Measurements from ENCODE around the gene ELOVL3. TPM values are rescaled to one million over a fixed set of nuclear protein-coding genes. Genes with fewer than 3 reads are reported as not detected.

Gene ELOVL3
- polyA plus RNA-seq, 1 donor (not counting 4 experiments of a cell fraction or from before 2014, with no cell fraction given) = 0.26 TPM

DNA sequence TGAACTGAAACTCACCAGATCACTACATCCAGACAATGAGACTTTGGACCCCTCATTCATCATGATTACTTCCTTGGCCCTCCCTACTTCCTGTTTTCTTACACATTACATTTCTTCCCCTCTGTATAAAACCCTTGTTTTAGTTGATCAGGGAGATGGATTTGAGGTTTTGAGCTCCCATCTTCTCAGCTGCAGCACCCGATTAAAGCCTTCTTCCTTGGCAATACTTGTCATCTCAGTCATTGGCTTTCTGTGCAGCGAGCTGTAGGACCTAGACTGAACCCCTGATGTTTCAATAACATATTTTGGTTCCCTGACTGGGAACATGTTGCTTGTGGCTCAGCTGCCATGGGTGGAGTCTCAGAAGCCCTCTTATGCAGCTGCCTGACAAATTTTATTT, 40.8 kb upstream of the ELOVL3 start:
- FAIRE-seq = no peak
- H3K4me2 ChIP-seq (ENCODE audit: control insufficient read depth, extremely low read depth, insufficient read depth, low read depth, low read length) = no peak overlapping the region
- no peaks in the 10 kb centered on the region for H3K36me3 ChIP-seq (ENCODE audit: control insufficient read depth in 2 of 2, extremely low read depth in 1 of 2, insufficient read depth in 2 of 2, low read length in 2 of 2)
- TF ChIP-seq, protein P1, sequence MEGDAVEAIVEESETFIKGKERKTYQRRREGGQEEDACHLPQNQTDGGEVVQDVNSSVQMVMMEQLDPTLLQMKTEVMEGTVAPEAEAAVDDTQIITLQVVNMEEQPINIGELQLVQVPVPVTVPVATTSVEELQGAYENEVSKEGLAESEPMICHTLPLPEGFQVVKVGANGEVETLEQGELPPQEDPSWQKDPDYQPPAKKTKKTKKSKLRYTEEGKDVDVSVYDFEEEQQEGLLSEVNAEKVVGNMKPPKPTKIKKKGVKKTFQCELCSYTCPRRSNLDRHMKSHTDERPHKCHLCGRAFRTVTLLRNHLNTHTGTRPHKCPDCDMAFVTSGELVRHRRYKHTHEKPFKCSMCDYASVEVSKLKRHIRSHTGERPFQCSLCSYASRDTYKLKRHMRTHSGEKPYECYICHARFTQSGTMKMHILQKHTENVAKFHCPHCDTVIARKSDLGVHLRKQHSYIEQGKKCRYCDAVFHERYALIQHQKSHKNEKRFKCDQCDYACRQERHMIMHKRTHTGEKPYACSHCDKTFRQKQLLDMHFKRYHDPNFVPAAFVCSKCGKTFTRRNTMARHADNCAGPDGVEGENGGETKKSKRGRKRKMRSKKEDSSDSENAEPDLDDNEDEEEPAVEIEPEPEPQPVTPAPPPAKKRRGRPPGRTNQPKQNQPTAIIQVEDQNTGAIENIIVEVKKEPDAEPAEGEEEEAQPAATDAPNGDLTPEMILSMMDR (optimal IDR thresholded peaks at IDR 0.05 in 1 of 3, IDR thresholded peaks at IDR 0.05 in 1 of 3, conservative IDR thresholded peaks at IDR 0.05 in 1 of 3; ENCODE audit: extremely low read depth in 1 of 3, insufficient read depth in 2 of 3, low read length in 3 of 3) = no peak
- TF ChIP-seq EZH2 (IDR thresholded peaks at IDR 0.05; ENCODE audit: low read length) = no peak
- no peak for DNase-seq (ENCODE audit: low read depth, low spot score)
- H3K9me3 ChIP-seq (ENCODE audit: control insufficient read depth, low read depth, low read length) = no peaks in the 10 kb centered on the region
- no peak overlapping the region for H3K4me3 ChIP-seq (ENCODE audit: control insufficient read depth in 2 of 3, extremely low read depth in 1 of 3, insufficient read depth in 2 of 3, low read depth in 1 of 3, low read length in 3 of 3)
- H4K20me1 ChIP-seq (ENCODE audit: control insufficient read depth, extremely low read depth, insufficient read depth, low read length) = no peaks in the 10 kb centered on the region
- H3K4me1 ChIP-seq (ENCODE audit: control insufficient read depth, extremely low read depth, insufficient read depth, low read length) = no peaks in the 10 kb centered on the region
- H3K9ac ChIP-seq (ENCODE audit: control insufficient read depth, extremely low read depth, insufficient read depth, low read length) = no peak overlapping the region
- no peaks in the 10 kb centered on the region for H3K9me1 ChIP-seq (ENCODE audit: control insufficient read depth, extremely low read depth, insufficient read depth, low read length)
- no peaks in the 10 kb centered on the region for H3K79me2 ChIP-seq (ENCODE audit: control insufficient read depth, insufficient read depth, low read length)
- dilution Hi-C loops (cut with MboI; ENCODE audit: extremely low pct_ligation_motif_present, low sequenced_read_pairs) = no loop called here
- no peak overlapping the region for H3K27ac ChIP-seq (ENCODE audit: control insufficient read depth, insufficient read depth, low read length)
- H2AFZ ChIP-seq (ENCODE audit: control insufficient read depth, low read length) = no peak overlapping the region
- no peaks in the 10 kb centered on the region for H3K27me3 ChIP-seq (ENCODE audit: control insufficient read depth, extremely low read depth, insufficient read depth, low read length)

DNA sequence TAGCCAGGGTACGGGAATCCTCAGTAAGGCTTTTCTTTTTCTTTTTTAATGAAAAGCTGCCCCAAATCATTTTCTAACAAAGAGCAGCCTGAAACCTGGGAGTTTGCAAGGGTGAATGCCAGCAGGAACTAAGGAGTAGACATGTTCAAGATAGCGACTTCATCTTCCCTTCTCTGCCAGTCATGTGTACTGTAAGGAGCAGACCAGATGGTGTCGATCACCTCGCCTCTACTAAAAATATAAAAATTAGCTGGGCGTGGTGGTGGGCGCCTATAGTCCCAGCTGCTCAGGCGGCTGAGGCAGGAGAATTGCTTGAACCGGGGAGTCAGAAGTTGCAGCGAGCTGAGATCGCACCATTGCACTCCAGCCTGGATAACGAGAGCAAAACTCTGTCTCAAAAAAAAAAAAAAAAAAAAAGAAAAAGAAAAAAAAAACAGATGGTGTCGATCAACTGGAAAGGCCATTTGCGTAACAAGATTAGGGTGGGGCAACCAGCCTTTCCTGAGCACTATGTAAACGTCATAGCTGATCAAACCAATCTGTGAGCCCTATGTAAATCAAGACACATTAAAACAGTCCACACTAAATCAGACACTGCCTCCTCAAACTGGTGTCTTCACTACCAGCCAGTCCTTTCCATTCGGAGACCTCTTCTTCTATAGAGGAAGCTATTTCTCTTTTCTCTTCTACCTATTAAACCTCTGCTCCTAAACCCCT, 40.1 kb upstream of the ELOVL3 start:
- dilution Hi-C loops (cut with MboI; ENCODE audit: extremely low pct_ligation_motif_present, low sequenced_read_pairs) = no loop called here
- Histone ChIP-seq H3K9me3 (ENCODE audit: control insufficient read depth, low read depth, low read length) (no peaks in the 10 kb centered on the region), H3K4me2 (ENCODE audit: control insufficient read depth, extremely low read depth, insufficient read depth, low read depth, low read length) (no peak overlapping the region), H3K36me3 (ENCODE audit: control insufficient read depth in 2 of 2, extremely low read depth in 1 of 2, insufficient read depth in 2 of 2, low read length in 2 of 2) (no peaks in the 10 kb centered on the region), H2AFZ (ENCODE audit: control insufficient read depth, low read length) (no peak overlapping the region), H3K27ac (ENCODE audit: control insufficient read depth, insufficient read depth, low read length) (no peak overlapping the region), H3K9ac (ENCODE audit: control insufficient read depth, extremely low read depth, insufficient read depth, low read length) (no peak overlapping the region), H3K79me2 (ENCODE audit: control insufficient read depth, insufficient read depth, low read length) (no peaks in the 10 kb centered on the region), H3K4me1 (ENCODE audit: control insufficient read depth, extremely low read depth, insufficient read depth, low read length) (no peaks in the 10 kb centered on the region), H3K27me3 (ENCODE audit: control insufficient read depth, extremely low read depth, insufficient read depth, low read length) (no peaks in the 10 kb centered on the region), H3K9me1 (ENCODE audit: control insufficient read depth, extremely low read depth, insufficient read depth, low read length) (no peaks in the 10 kb centered on the region), H3K4me3 (ENCODE audit: control insufficient read depth in 2 of 3, extremely low read depth in 1 of 3, insufficient read depth in 2 of 3, low read depth in 1 of 3, low read length in 3 of 3) (no peak overlapping the region), H4K20me1 (ENCODE audit: control insufficient read depth, extremely low read depth, insufficient read depth, low read length) (no peaks in the 10 kb centered on the region)
- DNase-seq (ENCODE audit: low read depth, low spot score) (no peak), FAIRE-seq (no peak)
- TF ChIP-seq EZH2 (IDR thresholded peaks at IDR 0.05; ENCODE audit: low read length) = no peak
- TF ChIP-seq, protein P1 (optimal IDR thresholded peaks at IDR 0.05 in 1 of 3, IDR thresholded peaks at IDR 0.05 in 1 of 3, conservative IDR thresholded peaks at IDR 0.05 in 1 of 3; ENCODE audit: extremely low read depth in 1 of 3, insufficient read depth in 2 of 3, low read length in 3 of 3) = no peak

All from keratinocyte (primary cell).